Activated CD4-positive, alpha-beta memory T cell treated with anti-CD3 and anti-CD28 coated beads, Interleukin-2, amount 10 ng/mL, durations not matched to agents 7 days and 5 days (primary cell): ENCODE data around the gene FBXL2. TPM values are rescaled to one million over a fixed set of nuclear protein-coding genes. Genes with fewer than 3 reads are reported as not detected.
"Not testable (repeated sequence)": the region's sequence is repeated elsewhere in the genome, so short reads cannot be mapped to it uniquely, and the experiment has no call there.

Source experiments
- CTCF ChIA-PET: fragments of 350-600 bp; sonication (Branson Sonifier 250); formaldehyde crosslinking; loops from one replicate; lab custom pipeline; 2021; ENCODE audit warnings: antibody characterized with exemption, inconsistent platforms; lab: Charles Lee
- POLR2A ChIA-PET: fragments of 350-600 bp; sonication (Branson Sonifier 250); formaldehyde crosslinking; loops from one replicate; lab custom pipeline; 2021; ENCODE audit warnings: antibody characterized with exemption; lab: Charles Lee
- DNase-seq: peaks from one replicate; pipeline ENCODE4 v3.0.0-alpha.2; 2020
- H3K27ac Mint-ChIP-seq: one replicate; pipeline ENCODE4 v1.8.0; 2021; ENCODE audit warnings: mild to moderate bottlenecking, mixed read lengths
- H3K27me3 Mint-ChIP-seq: one replicate; pipeline ENCODE4 v1.8.0; 2021; ENCODE audit warnings: mixed read lengths
- H3K36me3 Mint-ChIP-seq: one replicate; pipeline ENCODE4 v1.8.0; 2021; ENCODE audit warnings: low read depth, mixed read lengths
- H3K4me1 Mint-ChIP-seq: one replicate; pipeline ENCODE4 v1.8.0; 2021; ENCODE audit warnings: mixed read lengths
- H3K4me3 Mint-ChIP-seq: one replicate; pipeline ENCODE4 v1.8.0; 2021; ENCODE audit warnings: mild to moderate bottlenecking, mixed read lengths
- H3K9me3 Mint-ChIP-seq: one replicate; pipeline ENCODE4 v1.8.0; 2021; ENCODE audit warnings: mixed read lengths
- total RNA-seq, 2 experiments: library from RNA; stranded (reverse); gene quantifications; one replicate each; pipeline ENCODE4 v1.2.3, GENCODE V29; 2021

The FBXL2 gene
- total RNA-seq, 2 experiments from 2014 or later = not detected

DNA sequence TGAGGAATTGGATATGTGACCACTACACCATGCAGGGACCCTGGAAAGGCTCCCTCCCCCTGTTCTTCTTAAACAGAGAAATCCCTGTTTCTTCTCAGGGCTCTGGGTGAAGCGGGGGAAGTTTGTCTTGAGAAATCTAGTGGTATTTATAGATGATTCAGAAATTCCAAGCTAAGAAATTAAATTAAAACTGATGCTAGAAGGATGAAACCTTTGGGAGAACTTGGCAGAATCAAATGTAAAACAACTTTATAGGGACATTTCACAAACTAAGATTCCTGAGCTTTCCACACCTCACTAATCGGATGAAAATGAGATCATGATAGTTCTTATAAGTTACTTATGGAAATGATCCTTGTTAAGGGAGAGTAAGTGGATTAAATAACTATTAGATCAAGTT, 54.2 kb downstream of the FBXL2 start:
- DNase-seq = no peak
- Mint-ChIP-seq H3K4me3 (no peak overlapping the region), H3K9me3 (peaks cover 4% of the 10 kb centered on the region), H3K27ac (no peak overlapping the region), H3K27me3 (peaks cover 18% of the 10 kb centered on the region), H3K36me3 (no peaks in the 10 kb centered on the region), H3K4me1 (no peaks in the 10 kb centered on the region)
- POLR2A ChIA-PET = no interaction called here
- CTCF ChIA-PET = no interaction called here

GRCh38 chr3:33334364-33334763, 57.1 kb downstream of the FBXL2 start:
- no peak overlapping the region for H3K27ac Mint-ChIP-seq
- CTCF ChIA-PET = no interaction called here
- no peak overlapping the region for H3K4me3 Mint-ChIP-seq
- H3K4me1 Mint-ChIP-seq = no peaks in the 10 kb centered on the region
- peaks cover 4% of the 10 kb centered on the region for H3K9me3 Mint-ChIP-seq
- H3K36me3 Mint-ChIP-seq = no peaks in the 10 kb centered on the region
- POLR2A ChIA-PET = no interaction called here
- H3K27me3 Mint-ChIP-seq = peaks cover 5% of the 10 kb centered on the region
- no peak for DNase-seq

DNA sequence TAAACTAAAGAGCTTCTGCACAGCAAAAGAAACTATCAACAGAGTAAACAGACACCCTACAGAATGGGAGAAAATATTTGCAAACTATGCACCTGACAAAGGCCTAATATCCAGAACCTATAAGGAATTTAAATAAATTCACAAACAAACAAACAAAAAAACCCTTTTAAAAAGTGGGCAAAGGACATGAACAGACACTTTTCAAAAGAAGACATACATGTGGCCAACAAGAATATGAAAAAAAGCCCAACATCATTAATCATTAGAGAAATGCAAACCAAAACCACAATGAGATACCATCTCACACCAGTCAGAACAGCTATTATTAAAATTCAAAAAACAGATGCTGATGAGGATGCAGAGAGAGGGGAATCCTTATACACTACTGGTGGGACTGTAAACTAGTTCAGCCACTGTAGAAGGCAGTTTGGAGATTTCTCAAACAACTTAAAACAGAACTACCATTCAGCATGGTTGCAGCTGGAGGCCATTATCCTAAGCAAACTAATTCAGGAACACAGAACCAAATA, 61.8 kb downstream of the FBXL2 start:
- CTCF ChIA-PET, H3K27me3 Mint-ChIP-seq, H3K36me3 Mint-ChIP-seq, POLR2A ChIA-PET, H3K27ac Mint-ChIP-seq, H3K9me3 Mint-ChIP-seq, H3K4me3 Mint-ChIP-seq, H3K4me1 Mint-ChIP-seq, DNase-seq: not testable (repeated sequence)

DNA sequence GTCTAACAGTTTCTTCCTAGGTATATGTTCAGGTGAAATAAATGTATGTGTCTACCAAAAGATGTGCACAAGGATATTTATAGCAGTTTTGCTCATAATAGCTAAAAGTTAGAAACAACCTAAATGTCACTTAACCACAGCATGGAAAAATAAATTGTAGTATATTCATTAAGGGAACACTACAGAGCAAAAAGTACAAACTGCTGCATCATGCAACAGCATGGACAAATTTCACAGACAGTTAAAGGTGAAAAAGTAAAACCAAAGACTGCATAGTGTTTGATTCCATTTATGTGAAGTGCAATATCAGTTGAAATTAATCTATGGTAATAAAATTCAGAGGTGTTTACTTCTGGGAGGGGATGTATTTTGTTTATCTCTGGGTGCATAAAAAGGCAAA, 62.5 kb downstream of the FBXL2 start:
- Mint-ChIP-seq H3K4me1 (no peaks in the 10 kb centered on the region), H3K4me3 (no peak overlapping the region), H3K9me3 (no peaks in the 10 kb centered on the region), H3K27ac (no peak overlapping the region), H3K36me3 (no peaks in the 10 kb centered on the region), H3K27me3 (peaks cover 3% of the 10 kb centered on the region)
- no peak for DNase-seq
- ChIA-PET CTCF (no interaction called here), POLR2A (no interaction called here)

DNA sequence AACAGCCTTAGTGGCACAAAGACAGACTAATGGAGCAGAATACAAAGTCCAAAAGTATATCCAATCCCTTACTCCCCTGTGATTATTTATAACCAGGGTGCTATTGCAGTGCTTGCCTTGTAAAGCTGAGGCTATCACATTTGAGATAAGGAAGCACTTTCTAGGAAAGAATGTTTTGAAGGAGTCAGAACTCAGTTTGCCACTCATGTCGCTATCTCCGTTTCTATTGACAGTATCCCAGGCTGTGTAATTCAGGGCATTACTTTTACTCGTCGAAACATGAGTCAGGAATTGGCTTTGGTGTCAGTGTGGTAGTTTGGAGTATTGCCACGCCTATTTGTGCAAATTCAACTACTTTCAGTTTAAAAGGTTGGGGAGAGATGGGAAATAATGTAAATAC, 78.4 kb downstream of the FBXL2 start:
- H3K27ac Mint-ChIP-seq = no peak overlapping the region
- POLR2A ChIA-PET = no interaction called here
- no peak for DNase-seq
- CTCF ChIA-PET = no interaction called here
- no peak overlapping the region for H3K4me3 Mint-ChIP-seq
- peaks cover 13% of the 10 kb centered on the region for H3K27me3 Mint-ChIP-seq
- no peaks in the 10 kb centered on the region for H3K36me3 Mint-ChIP-seq
- no peaks in the 10 kb centered on the region for H3K4me1 Mint-ChIP-seq
- H3K9me3 Mint-ChIP-seq = no peaks in the 10 kb centered on the region

- ChIA-PET CTCF (interaction anchor here (0.9 kb wide), 1 partner anchor 14 kb away, joined by 3 read pairs; no protein-coding TSS in a partner anchor), POLR2A (no interaction called here)
- H3K27me3 Mint-ChIP-seq = peaks cover 18% of the 10 kb centered on the region
- no peak for DNase-seq
- H3K4me3 Mint-ChIP-seq = no peak overlapping the region
- no peaks in the 10 kb centered on the region for H3K4me1 Mint-ChIP-seq
- H3K27ac Mint-ChIP-seq = no peak overlapping the region
- no peaks in the 10 kb centered on the region for H3K9me3 Mint-ChIP-seq
- no peaks in the 10 kb centered on the region for H3K36me3 Mint-ChIP-seq
Observed at GRCh38 chr3:33358172-33358781, 81.0 kb downstream of the FBXL2 start.

GRCh38 chr3:33360136-33360825, 83.0 kb downstream of the FBXL2 start:
- Mint-ChIP-seq H3K27me3 (peaks cover 22% of the 10 kb centered on the region), H3K9me3 (no peaks in the 10 kb centered on the region), H3K36me3 (no peaks in the 10 kb centered on the region), H3K4me3 (no peak overlapping the region), H3K27ac (no peak overlapping the region), H3K4me1 (no peaks in the 10 kb centered on the region)
- DNase-seq = no peak
- ChIA-PET CTCF (interaction anchor here (2.0 kb wide), 1 partner anchor 13 kb away, joined by 6 read pairs; no protein-coding TSS in a partner anchor), POLR2A (no interaction called here)

- Mint-ChIP-seq H3K27me3 (peaks cover 24% of the 10 kb centered on the region), H3K4me1 (no peaks in the 10 kb centered on the region), H3K4me3 (no peak overlapping the region), H3K36me3 (no peaks in the 10 kb centered on the region), H3K27ac (no peak overlapping the region), H3K9me3 (no peaks in the 10 kb centered on the region)
- POLR2A ChIA-PET = no interaction called here
- CTCF ChIA-PET = interaction anchor here (3.1 kb wide), 1 partner anchor 10 kb away, joined by 14 read pairs; no protein-coding TSS in a partner anchor
- no peak for DNase-seq
Observed at GRCh38 chr3:33363113-33363800, 86.0 kb downstream of the FBXL2 start.

DNA sequence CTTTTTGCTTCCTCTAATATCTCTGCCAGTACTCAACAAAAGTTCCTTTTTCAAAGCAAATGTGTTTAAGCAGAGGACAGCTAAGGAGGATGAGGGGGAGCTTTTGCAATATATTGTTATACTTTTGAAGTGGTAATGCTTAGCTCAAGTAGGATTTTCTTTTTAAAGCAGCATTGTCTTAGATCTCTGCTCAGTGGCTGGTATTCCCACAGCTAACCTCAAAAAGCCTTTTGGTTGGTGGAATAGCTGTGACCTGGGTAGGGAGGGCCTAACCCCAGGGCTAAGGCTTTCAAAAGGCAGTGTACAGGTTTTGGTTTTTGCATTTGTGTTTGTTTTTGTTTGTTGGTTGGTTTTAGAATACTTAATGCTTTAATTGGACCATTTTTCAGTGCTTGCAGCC, 86.8 kb downstream of the FBXL2 start:
- Mint-ChIP-seq H3K4me3 (no peak overlapping the region), H3K27ac (no peak overlapping the region), H3K36me3 (no peaks in the 10 kb centered on the region), H3K27me3 (peaks cover 20% of the 10 kb centered on the region), H3K4me1 (no peaks in the 10 kb centered on the region), H3K9me3 (no peaks in the 10 kb centered on the region)
- ChIA-PET POLR2A (no interaction called here), CTCF (interaction anchor here (3.1 kb wide), 1 partner anchor 9 kb away, joined by 14 read pairs; no protein-coding TSS in a partner anchor)
- no peak for DNase-seq

- CTCF ChIA-PET = interaction anchor here (3.1 kb wide), 1 partner anchor 9 kb away, joined by 14 read pairs; no protein-coding TSS in a partner anchor
- Mint-ChIP-seq H3K9me3 (no peaks in the 10 kb centered on the region), H3K27me3 (peaks cover 18% of the 10 kb centered on the region), H3K4me3 (no peak overlapping the region), H3K27ac (no peak overlapping the region), H3K4me1 (no peaks in the 10 kb centered on the region), H3K36me3 (no peaks in the 10 kb centered on the region)
- POLR2A ChIA-PET = no interaction called here
- DNase-seq = no peak
Observed at GRCh38 chr3:33364531-33365128, 87.4 kb downstream of the FBXL2 start.

DNA sequence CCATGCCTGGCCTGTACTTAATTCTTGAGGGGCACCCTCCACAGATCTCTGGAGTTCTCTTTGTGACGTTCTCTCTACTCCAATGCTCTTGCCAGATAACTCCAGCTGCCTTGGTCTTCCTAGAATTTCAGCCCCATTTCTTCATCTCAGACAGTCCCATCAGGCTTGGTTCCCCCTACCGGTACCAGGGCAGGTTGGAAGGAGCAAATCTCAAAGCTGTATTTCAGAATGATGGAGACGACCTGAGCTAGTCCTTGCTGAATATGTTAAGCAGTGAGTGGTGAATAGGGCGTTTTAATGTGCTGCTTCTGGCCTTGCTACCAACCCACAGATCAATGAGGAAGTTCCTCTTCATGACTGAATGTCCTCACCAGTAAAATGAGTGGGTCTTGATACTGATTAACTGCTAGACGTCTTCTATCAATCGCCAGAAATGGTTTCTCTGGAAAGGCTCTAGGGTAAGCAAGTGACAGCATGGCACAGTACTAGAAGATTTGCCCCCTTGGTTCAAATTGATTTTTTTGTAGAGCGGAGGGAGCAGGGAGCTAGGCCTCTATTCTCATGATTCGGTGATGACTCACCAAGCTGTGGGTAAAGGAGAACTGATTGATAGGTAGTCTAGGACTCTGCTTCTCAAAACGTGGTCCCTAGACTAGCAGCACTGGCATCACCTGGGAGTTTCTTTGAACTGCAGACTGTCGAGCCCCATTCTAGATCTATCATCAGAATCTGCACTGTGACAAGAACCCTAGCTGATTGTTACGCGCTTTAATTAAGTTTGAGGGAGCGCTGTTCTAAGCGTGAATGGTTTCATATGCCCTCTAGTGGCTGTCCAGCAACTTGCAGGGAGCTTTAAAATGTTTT, 95.2 kb downstream of the FBXL2 start:
- POLR2A ChIA-PET = interaction anchor here (1.0 to 1.3 kb wide), 3 partner anchors 13 to 424 kb away, joined by 3 to 5 read pairs (median 4); no protein-coding TSS in a partner anchor

DNA sequence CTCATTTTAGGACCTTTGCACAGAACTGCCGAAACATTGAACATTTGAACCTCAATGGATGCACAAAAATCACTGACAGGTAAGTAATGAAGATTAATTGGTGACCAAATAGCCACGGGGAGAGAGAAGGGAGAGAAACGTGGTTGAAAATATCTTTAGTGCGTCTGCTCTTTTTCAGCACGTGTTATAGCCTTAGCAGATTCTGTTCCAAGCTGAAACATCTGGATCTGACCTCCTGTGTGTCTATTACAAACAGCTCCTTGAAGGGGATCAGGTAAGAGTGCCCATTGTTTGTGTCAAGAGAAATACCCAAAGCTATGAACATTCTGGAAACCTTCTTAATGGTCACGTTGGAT, 95.8 kb downstream of the FBXL2 start:
- Mint-ChIP-seq H3K27ac (no peak overlapping the region), H3K4me3 (no peak overlapping the region), H3K9me3 (no peaks in the 10 kb centered on the region), H3K4me1 (peaks cover 5% of the 10 kb centered on the region), H3K27me3 (no peaks in the 10 kb centered on the region), H3K36me3 (no peaks in the 10 kb centered on the region)
- no peak for DNase-seq
- ChIA-PET POLR2A (interaction anchor here (1.0 to 1.3 kb wide), 3 partner anchors 12 to 425 kb away, joined by 3 to 5 read pairs (median 4); no protein-coding TSS in a partner anchor), CTCF (interaction anchor here (0.6 to 3.8 kb wide), 44 partner anchors 9 to 688 kb away, joined by 3 to 95 read pairs (median 4); partner anchors contain the start of gene CNOT10)

More for the DNA sequence above, 95.2 kb downstream of the FBXL2 start:
- peaks cover 5% of the 10 kb centered on the region for H3K27me3 Mint-ChIP-seq
- H3K36me3 Mint-ChIP-seq = no peaks in the 10 kb centered on the region
- H3K27ac Mint-ChIP-seq = no peak overlapping the region
- H3K9me3 Mint-ChIP-seq = no peaks in the 10 kb centered on the region
- H3K4me3 Mint-ChIP-seq = no peak overlapping the region
- CTCF ChIA-PET = interaction anchor here (0.5 to 3.8 kb wide), 48 partner anchors 8 to 687 kb away, joined by 3 to 95 read pairs (median 4); partner anchors contain the start of gene CNOT10
- peak; percentile 47 for DNase-seq
- peaks cover 5% of the 10 kb centered on the region for H3K4me1 Mint-ChIP-seq
